ENCODE data around the gene PCSK1.

PCSK1 gene

DNA sequence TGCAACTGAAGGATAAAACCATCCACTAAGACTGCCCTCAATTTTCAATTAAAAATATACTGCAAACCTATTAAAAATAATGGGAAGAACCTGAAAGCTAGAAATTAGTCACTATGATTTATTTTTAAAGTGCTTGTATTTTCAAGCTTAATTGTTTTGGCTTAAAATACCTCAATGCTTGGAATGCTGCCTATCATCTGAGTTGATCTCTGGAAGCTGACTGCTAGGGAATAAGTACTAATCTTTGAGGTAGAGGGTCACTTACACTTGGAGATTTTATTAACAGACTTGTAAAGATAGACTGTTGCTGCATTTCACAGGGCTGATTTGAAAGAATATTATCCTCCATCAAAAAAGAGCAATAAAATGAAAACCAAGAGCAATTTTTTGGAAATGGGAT is 6.2 kb downstream of the PCSK1 start:
- no peak overlapping the region for H3K4me2 ChIP-seq (ENCODE audit: low read length)
- no peaks in the 10 kb centered on the region for H3K9me2 ChIP-seq (replicated peaks; ENCODE audit: control insufficient read depth, low read length)
- H3K27me3 ChIP-seq (ENCODE audit: control insufficient read depth, low read length), result no peaks in the 10 kb centered on the region; the same call in 1 of the 2 replicates

DNA sequence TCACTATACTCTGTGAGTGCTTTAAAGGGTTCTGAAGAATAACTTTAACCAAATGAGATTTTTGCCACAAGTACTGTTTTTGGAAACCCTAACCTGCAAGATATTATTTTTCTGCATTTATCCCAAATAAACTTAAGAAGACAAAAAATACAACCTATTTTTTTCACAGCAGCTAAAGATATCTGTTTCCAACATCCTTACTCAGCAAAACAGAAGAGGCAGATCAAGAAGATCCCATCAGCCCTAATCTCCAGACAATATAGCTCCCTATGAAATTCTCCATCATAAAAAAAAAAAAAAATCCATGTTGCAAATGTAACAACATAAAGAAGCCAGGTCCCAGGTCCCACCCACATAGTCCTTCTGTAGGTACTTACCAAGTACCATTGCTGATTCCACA is 7.6 kb downstream of the PCSK1 start:
- Histone ChIP-seq H3K27ac (ENCODE audit: low read depth, low read length) (no peak overlapping the region), H3K4me2 (ENCODE audit: low read length) (no peak overlapping the region), H3K4me3 (ENCODE audit: low read length) (no peak overlapping the region), H4K20me1 (ENCODE audit: control insufficient read depth, insufficient read depth, low read depth, low read length) (no peaks in the 10 kb centered on the region), H3K4me1 (ENCODE audit: control insufficient read depth, low read length) (no peaks in the 10 kb centered on the region), H3F3A (ENCODE audit: control insufficient read depth, insufficient read depth) (no peaks in the 10 kb centered on the region), H3K79me2 (ENCODE audit: control insufficient read depth, low read length) (no peaks in the 10 kb centered on the region), H3K36me3 (ENCODE audit: control insufficient read depth, low read length) (no peaks in the 10 kb centered on the region), H3K9me2 (replicated peaks; ENCODE audit: control insufficient read depth, low read length) (no peaks in the 10 kb centered on the region), H3K27me3 (ENCODE audit: control insufficient read depth, low read length) (no peaks in the 10 kb centered on the region; the same call in 1 of the 2 replicates), H3K9me3 (ENCODE audit: control insufficient read depth, insufficient read depth, low read length) (no peaks in the 10 kb centered on the region)
- no peak for TF ChIP-seq EZH2phosphoT487 (IDR thresholded peaks at IDR 0.05; ENCODE audit: borderline replicate concordance, low read length)
- TF ChIP-seq, protein P1, sequence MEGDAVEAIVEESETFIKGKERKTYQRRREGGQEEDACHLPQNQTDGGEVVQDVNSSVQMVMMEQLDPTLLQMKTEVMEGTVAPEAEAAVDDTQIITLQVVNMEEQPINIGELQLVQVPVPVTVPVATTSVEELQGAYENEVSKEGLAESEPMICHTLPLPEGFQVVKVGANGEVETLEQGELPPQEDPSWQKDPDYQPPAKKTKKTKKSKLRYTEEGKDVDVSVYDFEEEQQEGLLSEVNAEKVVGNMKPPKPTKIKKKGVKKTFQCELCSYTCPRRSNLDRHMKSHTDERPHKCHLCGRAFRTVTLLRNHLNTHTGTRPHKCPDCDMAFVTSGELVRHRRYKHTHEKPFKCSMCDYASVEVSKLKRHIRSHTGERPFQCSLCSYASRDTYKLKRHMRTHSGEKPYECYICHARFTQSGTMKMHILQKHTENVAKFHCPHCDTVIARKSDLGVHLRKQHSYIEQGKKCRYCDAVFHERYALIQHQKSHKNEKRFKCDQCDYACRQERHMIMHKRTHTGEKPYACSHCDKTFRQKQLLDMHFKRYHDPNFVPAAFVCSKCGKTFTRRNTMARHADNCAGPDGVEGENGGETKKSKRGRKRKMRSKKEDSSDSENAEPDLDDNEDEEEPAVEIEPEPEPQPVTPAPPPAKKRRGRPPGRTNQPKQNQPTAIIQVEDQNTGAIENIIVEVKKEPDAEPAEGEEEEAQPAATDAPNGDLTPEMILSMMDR (IDR thresholded peaks at IDR 0.05; ENCODE audit: low read depth, low read length, poor library complexity, severe bottlenecking), result no peak

More for the DNA sequence above, 6.2 kb downstream of the PCSK1 start:
- TF ChIP-seq EZH2phosphoT487 (IDR thresholded peaks at IDR 0.05; ENCODE audit: borderline replicate concordance, low read length), result no peak
- TF ChIP-seq, protein P1 (IDR thresholded peaks at IDR 0.05; ENCODE audit: low read depth, low read length, poor library complexity, severe bottlenecking), result no peak
- Histone ChIP-seq H3K36me3 (ENCODE audit: control insufficient read depth, low read length) (no peaks in the 10 kb centered on the region), H3K4me1 (ENCODE audit: control insufficient read depth, low read length) (no peaks in the 10 kb centered on the region), H4K20me1 (ENCODE audit: control insufficient read depth, insufficient read depth, low read depth, low read length) (no peaks in the 10 kb centered on the region), H3K27ac (ENCODE audit: low read depth, low read length) (no peak overlapping the region), H3K79me2 (ENCODE audit: control insufficient read depth, low read length) (no peaks in the 10 kb centered on the region), H3F3A (ENCODE audit: control insufficient read depth, insufficient read depth) (no peaks in the 10 kb centered on the region), H3K9me3 (ENCODE audit: control insufficient read depth, insufficient read depth, low read length) (no peaks in the 10 kb centered on the region), H3K4me3 (ENCODE audit: low read length) (no peak overlapping the region)

DNA sequence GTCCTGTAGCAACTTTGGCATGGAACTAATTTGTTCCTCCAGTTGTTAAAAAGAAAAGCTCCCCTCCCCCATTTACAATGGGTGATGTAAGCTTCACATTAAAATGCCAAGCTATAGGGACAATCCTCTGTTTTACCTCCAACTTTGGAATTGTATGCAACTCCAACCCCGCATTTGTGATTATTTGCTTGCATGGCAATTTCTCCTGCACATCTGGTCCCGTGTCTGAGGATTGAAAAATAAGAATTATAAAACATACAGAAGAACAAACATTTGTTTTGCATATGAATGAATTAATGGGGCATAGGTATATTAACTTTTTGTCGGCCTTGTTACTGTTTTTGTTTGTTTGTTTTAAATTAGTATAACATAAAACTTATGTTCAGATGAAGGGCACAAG is 17.2 kb downstream of the PCSK1 start:
- H3K9me3 ChIP-seq (ENCODE audit: control insufficient read depth, insufficient read depth, low read length), result no peaks in the 10 kb centered on the region
- H3F3A ChIP-seq (ENCODE audit: control insufficient read depth, insufficient read depth), result no peaks in the 10 kb centered on the region
- no peak overlapping the region for H3K4me3 ChIP-seq (ENCODE audit: low read length)
- no peaks in the 10 kb centered on the region for H3K9me2 ChIP-seq (replicated peaks; ENCODE audit: control insufficient read depth, low read length)
- H3K36me3 ChIP-seq (ENCODE audit: control insufficient read depth, low read length), result no peaks in the 10 kb centered on the region
- no peaks in the 10 kb centered on the region for H3K4me1 ChIP-seq (ENCODE audit: control insufficient read depth, low read length)
- H3K27ac ChIP-seq (ENCODE audit: low read depth, low read length), result no peak overlapping the region
- no peak for TF ChIP-seq EZH2phosphoT487 (IDR thresholded peaks at IDR 0.05; ENCODE audit: borderline replicate concordance, low read length)
- TF ChIP-seq, protein P1 (IDR thresholded peaks at IDR 0.05; ENCODE audit: low read depth, low read length, poor library complexity, severe bottlenecking), result no peak
- no peaks in the 10 kb centered on the region for H3K79me2 ChIP-seq (ENCODE audit: control insufficient read depth, low read length)
- no peaks in the 10 kb centered on the region; the same call in 1 of the 2 replicates for H3K27me3 ChIP-seq (ENCODE audit: control insufficient read depth, low read length)
- H4K20me1 ChIP-seq (ENCODE audit: control insufficient read depth, insufficient read depth, low read depth, low read length), result no peaks in the 10 kb centered on the region
- no peak overlapping the region for H3K4me2 ChIP-seq (ENCODE audit: low read length)
